ENCODE measurements around the gene NTRK3. TPM values are rescaled to one million over a fixed set of nuclear protein-coding genes. Genes with fewer than 3 reads are reported as not detected.

NTRK3 gene
- total RNA-seq, 1 donor from 2014 or later = 0.37 TPM

- Mint-ChIP-seq H3K9me3 (no peaks in the 10 kb centered on the region), H3K4me1 (no peaks in the 10 kb centered on the region), H3K4me3 (no peak overlapping the region), H3K36me3 (ENCODE audit: low read depth) (no peaks in the 10 kb centered on the region), H3K27ac (no peak overlapping the region), H3K27me3 (no peaks in the 10 kb centered on the region)
- intact Hi-C loops (cut with micrococcal nuclease) = no loop called here
- no peak for DNase-seq
Measured at GRCh38 chr15:88016406-88016805, 240.1 kb downstream of the NTRK3 start.

GRCh38 chr15:88015228-88015860 is 241.2 kb downstream of the NTRK3 start:
- Mint-ChIP-seq H3K9me3 (no peaks in the 10 kb centered on the region), H3K27me3 (no peaks in the 10 kb centered on the region), H3K4me1 (no peaks in the 10 kb centered on the region), H3K27ac (no peak overlapping the region), H3K4me3 (no peak overlapping the region), H3K36me3 (ENCODE audit: low read depth) (no peaks in the 10 kb centered on the region)
- DNase-seq = no peak
- intact Hi-C loops (cut with micrococcal nuclease) = no loop called here

GRCh38 chr15:88014454-88015160 is 241.9 kb downstream of the NTRK3 start:
- Mint-ChIP-seq H3K27ac (no peak overlapping the region), H3K4me3 (no peak overlapping the region), H3K4me1 (no peaks in the 10 kb centered on the region), H3K27me3 (no peaks in the 10 kb centered on the region), H3K9me3 (no peaks in the 10 kb centered on the region), H3K36me3 (ENCODE audit: low read depth) (no peaks in the 10 kb centered on the region)
- no peak for DNase-seq
- intact Hi-C loops (cut with micrococcal nuclease) = no loop called here

- no peak for DNase-seq
- Mint-ChIP-seq H3K36me3 (ENCODE audit: low read depth) (no peaks in the 10 kb centered on the region), H3K9me3 (no peaks in the 10 kb centered on the region), H3K27ac (no peak overlapping the region), H3K4me3 (no peak overlapping the region), H3K27me3 (no peaks in the 10 kb centered on the region), H3K4me1 (no peaks in the 10 kb centered on the region)
- intact Hi-C loops (cut with micrococcal nuclease) = no loop called here
Measured at GRCh38 chr15:88013111-88013510, 243.4 kb downstream of the NTRK3 start.

- Mint-ChIP-seq H3K27me3 (no peaks in the 10 kb centered on the region), H3K9me3 (no peaks in the 10 kb centered on the region), H3K4me1 (no peaks in the 10 kb centered on the region), H3K27ac (no peak overlapping the region), H3K4me3 (no peak overlapping the region), H3K36me3 (ENCODE audit: low read depth) (no peaks in the 10 kb centered on the region)
- intact Hi-C loops (cut with micrococcal nuclease) = no loop called here
- no peak for DNase-seq
Measured at GRCh38 chr15:88012688-88013087, 243.9 kb downstream of the NTRK3 start.

- intact Hi-C loops (cut with micrococcal nuclease) = no loop called here
- Mint-ChIP-seq H3K9me3 (no peaks in the 10 kb centered on the region), H3K27me3 (no peaks in the 10 kb centered on the region), H3K4me1 (no peaks in the 10 kb centered on the region), H3K36me3 (ENCODE audit: low read depth) (no peaks in the 10 kb centered on the region), H3K27ac (no peak overlapping the region), H3K4me3 (no peak overlapping the region)
- DNase-seq = no peak
Measured at GRCh38 chr15:88012233-88012632, 244.3 kb downstream of the NTRK3 start.

GRCh38 chr15:88011533-88011932 is 245.0 kb downstream of the NTRK3 start:
- no peak overlapping the region for H3K4me3 Mint-ChIP-seq
- H3K27me3 Mint-ChIP-seq = no peaks in the 10 kb centered on the region
- H3K36me3 Mint-ChIP-seq (ENCODE audit: low read depth) = no peaks in the 10 kb centered on the region
- no peak for DNase-seq
- intact Hi-C loops (cut with micrococcal nuclease) = no loop called here
- no peaks in the 10 kb centered on the region for H3K9me3 Mint-ChIP-seq
- no peaks in the 10 kb centered on the region for H3K4me1 Mint-ChIP-seq
- H3K27ac Mint-ChIP-seq = no peak overlapping the region

GRCh38 chr15:88006146-88006545 is 250.4 kb downstream of the NTRK3 start:
- no peaks in the 10 kb centered on the region for H3K9me3 Mint-ChIP-seq

GRCh38 chr15:88004399-88004798 is 252.1 kb downstream of the NTRK3 start:
- H3K9me3 Mint-ChIP-seq = no peaks in the 10 kb centered on the region
- intact Hi-C loops (cut with micrococcal nuclease) = no loop called here

More at GRCh38 chr15:88006146-88006545, 250.4 kb downstream of the NTRK3 start:
- Mint-ChIP-seq H3K36me3 (ENCODE audit: low read depth) (no peaks in the 10 kb centered on the region), H3K27ac (no peak overlapping the region), H3K27me3 (no peaks in the 10 kb centered on the region), H3K4me1 (no peaks in the 10 kb centered on the region), H3K4me3 (no peak overlapping the region)
- intact Hi-C loops (cut with micrococcal nuclease) = no loop called here
- no peak for DNase-seq

GRCh38 chr15:88003541-88004327 is 252.8 kb downstream of the NTRK3 start:
- H3K27ac Mint-ChIP-seq = no peak overlapping the region
- intact Hi-C loops (cut with micrococcal nuclease) = no loop called here
- H3K4me3 Mint-ChIP-seq = no peak overlapping the region
- no peak for DNase-seq
- no peaks in the 10 kb centered on the region for H3K36me3 Mint-ChIP-seq (ENCODE audit: low read depth)
- no peaks in the 10 kb centered on the region for H3K27me3 Mint-ChIP-seq
- H3K9me3 Mint-ChIP-seq = no peaks in the 10 kb centered on the region
- H3K4me1 Mint-ChIP-seq = no peaks in the 10 kb centered on the region

More at GRCh38 chr15:88004399-88004798, 252.1 kb downstream of the NTRK3 start:
- H3K27me3 Mint-ChIP-seq = no peaks in the 10 kb centered on the region
- DNase-seq = no peak
- no peaks in the 10 kb centered on the region for H3K4me1 Mint-ChIP-seq
- no peak overlapping the region for H3K27ac Mint-ChIP-seq
- H3K36me3 Mint-ChIP-seq (ENCODE audit: low read depth) = no peaks in the 10 kb centered on the region
- H3K4me3 Mint-ChIP-seq = no peak overlapping the region

- no peak for DNase-seq
- no peak overlapping the region for H3K27ac Mint-ChIP-seq
- H3K4me1 Mint-ChIP-seq = no peaks in the 10 kb centered on the region
- H3K36me3 Mint-ChIP-seq (ENCODE audit: low read depth) = no peaks in the 10 kb centered on the region
- H3K9me3 Mint-ChIP-seq = no peaks in the 10 kb centered on the region
- intact Hi-C loops (cut with micrococcal nuclease) = no loop called here
- no peak overlapping the region for H3K4me3 Mint-ChIP-seq
- no peaks in the 10 kb centered on the region for H3K27me3 Mint-ChIP-seq
Measured at GRCh38 chr15:88002706-88003105, 253.8 kb downstream of the NTRK3 start.

GRCh38 chr15:87998630-87999029 is 257.9 kb downstream of the NTRK3 start:
- H3K4me1 Mint-ChIP-seq = no peaks in the 10 kb centered on the region
- no peaks in the 10 kb centered on the region for H3K9me3 Mint-ChIP-seq
- H3K4me3 Mint-ChIP-seq = no peak overlapping the region
- no peak overlapping the region for H3K27ac Mint-ChIP-seq
- intact Hi-C loops (cut with micrococcal nuclease) = no loop called here
- no peaks in the 10 kb centered on the region for H3K27me3 Mint-ChIP-seq
- DNase-seq = no peak
- no peaks in the 10 kb centered on the region for H3K36me3 Mint-ChIP-seq (ENCODE audit: low read depth)

- intact Hi-C loops (cut with micrococcal nuclease) = no loop called here
- no peak for DNase-seq
- Mint-ChIP-seq H3K27me3 (no peaks in the 10 kb centered on the region), H3K4me1 (no peaks in the 10 kb centered on the region), H3K27ac (no peak overlapping the region), H3K9me3 (no peaks in the 10 kb centered on the region), H3K36me3 (ENCODE audit: low read depth) (no peaks in the 10 kb centered on the region), H3K4me3 (no peak overlapping the region)
Measured at GRCh38 chr15:87986776-87987175, 269.8 kb downstream of the NTRK3 start.

- Mint-ChIP-seq H3K36me3 (ENCODE audit: low read depth) (no peaks in the 10 kb centered on the region), H3K27me3 (no peaks in the 10 kb centered on the region), H3K4me1 (no peaks in the 10 kb centered on the region), H3K4me3 (no peak overlapping the region), H3K9me3 (no peaks in the 10 kb centered on the region), H3K27ac (no peak overlapping the region)
- no peak for DNase-seq
- intact Hi-C loops (cut with micrococcal nuclease) = no loop called here
Measured at GRCh38 chr15:87985451-87985850, 271.1 kb downstream of the NTRK3 start.

Data from activated CD4-positive, alpha-beta T cell treated with anti-CD3 and anti-CD28 coated beads, Interleukin-2, amount 10 ng/mL, durations not matched to agents 24 days and 14 days (primary cell).